ENCODE data around the gene GRPR. TPM values are rescaled to one million over a fixed set of nuclear protein-coding genes. Genes with fewer than 3 reads are reported as not detected.
"Not testable (repeated sequence)": the region's sequence is repeated elsewhere in the genome, so short reads cannot be mapped to it uniquely, and the experiment has no call there.

GRPR gene
- total RNA-seq, 1 donor from 2014 or later = 3.0 TPM

DNA sequence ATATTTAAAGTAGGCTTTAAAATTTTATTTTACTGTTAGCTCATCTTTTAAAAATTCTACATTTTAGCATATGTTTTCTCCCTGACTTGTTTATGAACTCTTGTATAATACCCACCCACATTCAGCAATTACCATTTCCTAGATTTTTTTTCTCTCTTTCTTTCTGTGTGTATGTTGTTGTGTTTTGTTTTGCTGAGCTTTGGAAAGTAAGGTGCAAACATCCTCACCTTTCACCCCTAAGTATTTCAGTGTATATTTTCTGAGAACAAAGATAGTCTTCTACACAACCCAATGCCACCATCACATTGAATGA lies 18.8 kb downstream of the GRPR start:
- Histone ChIP-seq H3K4me2 (ENCODE audit: low read length) (no peak overlapping the region), H3K4me1 (ENCODE audit: insufficient read depth, low read length) (no peaks in the 10 kb centered on the region), H3K27ac (ENCODE audit: low read depth, low read length) (no peak overlapping the region), H3K27me3 (ENCODE audit: insufficient read depth, low read length) (no peaks in the 10 kb centered on the region), H2AFZ (ENCODE audit: low read depth, low read length) (no peak overlapping the region), H4K20me1 (ENCODE audit: insufficient read depth, low read length) (no peaks in the 10 kb centered on the region), H3K9me3 (ENCODE audit: insufficient read depth, low read depth, low read length) (no peaks in the 10 kb centered on the region), H3K9ac (ENCODE audit: low read length) (no peak overlapping the region), H3K79me2 (ENCODE audit: insufficient read depth, low read length) (no peaks in the 10 kb centered on the region), H3K4me3 (ENCODE audit: insufficient read depth, low read depth, low read length) (no peak overlapping the region), H3K36me3 (ENCODE audit: insufficient read depth, low read length) (no peaks in the 10 kb centered on the region)
- Mint-ChIP-seq H3K9me3 (ENCODE audit: unreplicated experiment) (no peaks in the 10 kb centered on the region), H3K27me3 (ENCODE audit: low read depth, unreplicated experiment) (no peaks in the 10 kb centered on the region), H3K4me3 (ENCODE audit: unreplicated experiment) (no peak overlapping the region), H3K36me3 (ENCODE audit: low read depth, unreplicated experiment) (no peaks in the 10 kb centered on the region), H3K4me1 (ENCODE audit: low read depth, unreplicated experiment) (no peaks in the 10 kb centered on the region), H3K27ac (ENCODE audit: unreplicated experiment) (no peak overlapping the region)
- DNase-seq (ENCODE audit: low read depth) = no peak
- TF ChIP-seq EZH2 (IDR thresholded peaks at IDR 0.05; ENCODE audit: insufficient read depth, low read length) = no peak
- TF ChIP-seq, protein P1, sequence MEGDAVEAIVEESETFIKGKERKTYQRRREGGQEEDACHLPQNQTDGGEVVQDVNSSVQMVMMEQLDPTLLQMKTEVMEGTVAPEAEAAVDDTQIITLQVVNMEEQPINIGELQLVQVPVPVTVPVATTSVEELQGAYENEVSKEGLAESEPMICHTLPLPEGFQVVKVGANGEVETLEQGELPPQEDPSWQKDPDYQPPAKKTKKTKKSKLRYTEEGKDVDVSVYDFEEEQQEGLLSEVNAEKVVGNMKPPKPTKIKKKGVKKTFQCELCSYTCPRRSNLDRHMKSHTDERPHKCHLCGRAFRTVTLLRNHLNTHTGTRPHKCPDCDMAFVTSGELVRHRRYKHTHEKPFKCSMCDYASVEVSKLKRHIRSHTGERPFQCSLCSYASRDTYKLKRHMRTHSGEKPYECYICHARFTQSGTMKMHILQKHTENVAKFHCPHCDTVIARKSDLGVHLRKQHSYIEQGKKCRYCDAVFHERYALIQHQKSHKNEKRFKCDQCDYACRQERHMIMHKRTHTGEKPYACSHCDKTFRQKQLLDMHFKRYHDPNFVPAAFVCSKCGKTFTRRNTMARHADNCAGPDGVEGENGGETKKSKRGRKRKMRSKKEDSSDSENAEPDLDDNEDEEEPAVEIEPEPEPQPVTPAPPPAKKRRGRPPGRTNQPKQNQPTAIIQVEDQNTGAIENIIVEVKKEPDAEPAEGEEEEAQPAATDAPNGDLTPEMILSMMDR (IDR thresholded peaks at IDR 0.05; ENCODE audit: insufficient read depth, low read depth, low read length) = no peak
- peak; percentile 58 for FAIRE-seq

DNA sequence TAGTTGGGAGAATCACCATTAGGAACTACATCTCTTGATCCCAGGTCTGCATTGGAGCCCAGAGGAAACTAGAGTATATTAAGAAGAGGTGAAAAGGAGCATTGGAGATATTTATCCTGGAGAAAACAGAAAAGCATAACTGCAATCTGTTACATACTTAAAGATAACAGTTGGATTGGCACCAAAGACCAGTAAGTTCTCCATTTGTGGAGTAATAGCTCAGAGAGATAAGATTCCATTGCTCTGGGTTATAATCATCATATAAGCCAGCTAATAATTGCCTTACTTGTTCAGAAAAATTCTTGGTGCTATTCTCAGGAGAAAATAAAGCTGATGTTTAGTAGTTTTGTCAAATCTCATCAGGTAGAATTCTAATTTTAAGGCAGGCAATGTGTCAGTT lies 20.6 kb downstream of the GRPR start:
- FAIRE-seq = peak; percentile 32
- Mint-ChIP-seq H3K27ac (ENCODE audit: unreplicated experiment) (no peak overlapping the region), H3K4me1 (ENCODE audit: low read depth, unreplicated experiment) (no peaks in the 10 kb centered on the region), H3K4me3 (ENCODE audit: unreplicated experiment) (no peak overlapping the region), H3K9me3 (ENCODE audit: unreplicated experiment) (no peaks in the 10 kb centered on the region), H3K36me3 (ENCODE audit: low read depth, unreplicated experiment) (no peaks in the 10 kb centered on the region), H3K27me3 (ENCODE audit: low read depth, unreplicated experiment) (no peaks in the 10 kb centered on the region)
- Histone ChIP-seq H3K4me3 (ENCODE audit: insufficient read depth, low read depth, low read length) (no peak overlapping the region), H3K9me3 (ENCODE audit: insufficient read depth, low read depth, low read length) (no peaks in the 10 kb centered on the region), H3K4me1 (ENCODE audit: insufficient read depth, low read length) (no peaks in the 10 kb centered on the region), H3K36me3 (ENCODE audit: insufficient read depth, low read length) (no peaks in the 10 kb centered on the region), H3K79me2 (ENCODE audit: insufficient read depth, low read length) (no peaks in the 10 kb centered on the region), H2AFZ (ENCODE audit: low read depth, low read length) (no peak overlapping the region), H4K20me1 (ENCODE audit: insufficient read depth, low read length) (no peaks in the 10 kb centered on the region), H3K9ac (ENCODE audit: low read length) (no peak overlapping the region), H3K27me3 (ENCODE audit: insufficient read depth, low read length) (no peaks in the 10 kb centered on the region), H3K4me2 (ENCODE audit: low read length) (no peak overlapping the region), H3K27ac (ENCODE audit: low read depth, low read length) (no peak overlapping the region)
- DNase-seq (ENCODE audit: low read depth) = no peak
- TF ChIP-seq, protein P1 (IDR thresholded peaks at IDR 0.05; ENCODE audit: insufficient read depth, low read depth, low read length) = no peak
- no peak for TF ChIP-seq EZH2 (IDR thresholded peaks at IDR 0.05; ENCODE audit: insufficient read depth, low read length)

DNA sequence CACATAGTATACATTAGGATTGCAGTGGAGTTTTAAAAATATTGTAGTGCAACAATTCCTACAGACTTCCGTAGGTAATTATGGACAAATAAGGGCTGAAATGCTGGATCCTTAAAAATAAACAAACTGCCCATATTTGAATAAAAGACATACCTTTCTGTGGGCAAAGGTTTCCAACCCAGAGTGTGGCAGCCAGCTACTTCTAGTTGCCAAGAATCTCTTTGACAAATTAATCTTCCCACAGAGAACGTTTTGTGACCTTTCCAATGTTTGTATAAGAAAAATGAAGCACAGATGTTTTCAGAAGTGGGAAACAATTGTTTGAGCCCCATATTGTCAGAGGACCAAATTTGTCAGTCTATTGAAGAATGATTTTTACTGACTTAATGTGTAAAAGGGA lies 21.1 kb downstream of the GRPR start:
- TF ChIP-seq, protein P1 (IDR thresholded peaks at IDR 0.05; ENCODE audit: insufficient read depth, low read depth, low read length) = no peak
- no peak for TF ChIP-seq EZH2 (IDR thresholded peaks at IDR 0.05; ENCODE audit: insufficient read depth, low read length)
- no peaks in the 10 kb centered on the region for H3K36me3 ChIP-seq (ENCODE audit: insufficient read depth, low read length)
- Mint-ChIP-seq H3K36me3 (ENCODE audit: low read depth, unreplicated experiment) (no peaks in the 10 kb centered on the region), H3K27me3 (ENCODE audit: low read depth, unreplicated experiment) (no peaks in the 10 kb centered on the region), H3K9me3 (ENCODE audit: unreplicated experiment) (no peaks in the 10 kb centered on the region), H3K27ac (ENCODE audit: unreplicated experiment) (no peak overlapping the region), H3K4me3 (ENCODE audit: unreplicated experiment) (no peak overlapping the region), H3K4me1 (ENCODE audit: low read depth, unreplicated experiment) (no peaks in the 10 kb centered on the region)
- no peak overlapping the region for H3K4me2 ChIP-seq (ENCODE audit: low read length)
- H3K9me3 ChIP-seq (ENCODE audit: insufficient read depth, low read depth, low read length) = no peaks in the 10 kb centered on the region
- FAIRE-seq (no peak), DNase-seq (ENCODE audit: low read depth) (no peak)
- H3K4me1 ChIP-seq (ENCODE audit: insufficient read depth, low read length) = no peaks in the 10 kb centered on the region
- H2AFZ ChIP-seq (ENCODE audit: low read depth, low read length) = no peak overlapping the region
- no peak overlapping the region for H3K27ac ChIP-seq (ENCODE audit: low read depth, low read length)
- no peak overlapping the region for H3K9ac ChIP-seq (ENCODE audit: low read length)
- H3K27me3 ChIP-seq (ENCODE audit: insufficient read depth, low read length) = no peaks in the 10 kb centered on the region
- no peaks in the 10 kb centered on the region for H4K20me1 ChIP-seq (ENCODE audit: insufficient read depth, low read length)
- H3K4me3 ChIP-seq (ENCODE audit: insufficient read depth, low read depth, low read length) = no peak overlapping the region
- H3K79me2 ChIP-seq (ENCODE audit: insufficient read depth, low read length) = no peaks in the 10 kb centered on the region

DNA sequence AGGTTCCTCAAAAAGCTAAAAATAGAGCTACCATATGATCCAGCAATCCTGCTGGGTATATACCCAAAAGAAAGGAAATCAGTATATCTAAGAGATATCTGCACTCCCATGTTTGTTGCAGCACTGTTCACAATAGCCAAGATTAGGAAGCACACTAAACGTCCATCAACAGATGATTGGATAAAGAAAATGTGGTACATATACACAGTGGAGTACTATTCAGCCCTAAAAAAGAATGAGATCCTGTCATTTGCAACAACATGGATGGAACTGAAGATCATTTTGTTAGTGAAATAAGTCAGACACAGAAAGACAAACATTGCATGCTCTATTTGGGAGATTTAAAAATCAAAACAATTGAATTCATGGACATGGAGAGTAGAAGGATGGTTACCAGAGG lies 21.7 kb downstream of the GRPR start:
- H3K9me3 Mint-ChIP-seq (ENCODE audit: unreplicated experiment); H3K27me3 ChIP-seq (ENCODE audit: insufficient read depth, low read length); H3K36me3 Mint-ChIP-seq (ENCODE audit: low read depth, unreplicated experiment); H3K4me2 ChIP-seq (ENCODE audit: low read length); DNase-seq (ENCODE audit: low read depth); H3K4me1 Mint-ChIP-seq (ENCODE audit: low read depth, unreplicated experiment); H3K27ac Mint-ChIP-seq (ENCODE audit: unreplicated experiment); H2AFZ ChIP-seq (ENCODE audit: low read depth, low read length); H4K20me1 ChIP-seq (ENCODE audit: insufficient read depth, low read length); H3K4me3 ChIP-seq (ENCODE audit: insufficient read depth, low read depth, low read length); H3K4me3 Mint-ChIP-seq (ENCODE audit: unreplicated experiment); H3K4me1 ChIP-seq (ENCODE audit: insufficient read depth, low read length); H3K27ac ChIP-seq (ENCODE audit: low read depth, low read length); H3K9ac ChIP-seq (ENCODE audit: low read length); H3K27me3 Mint-ChIP-seq (ENCODE audit: low read depth, unreplicated experiment); H3K36me3 ChIP-seq (ENCODE audit: insufficient read depth, low read length); H3K9me3 ChIP-seq (ENCODE audit: insufficient read depth, low read depth, low read length); H3K79me2 ChIP-seq (ENCODE audit: insufficient read depth, low read length): not testable (repeated sequence)
- FAIRE-seq = peak; percentile 37
